ENCODE results near the gene RAB17.
A peak's percentile ranks its signal among the peaks of the same experiment; 100 is the strongest.

DNA sequence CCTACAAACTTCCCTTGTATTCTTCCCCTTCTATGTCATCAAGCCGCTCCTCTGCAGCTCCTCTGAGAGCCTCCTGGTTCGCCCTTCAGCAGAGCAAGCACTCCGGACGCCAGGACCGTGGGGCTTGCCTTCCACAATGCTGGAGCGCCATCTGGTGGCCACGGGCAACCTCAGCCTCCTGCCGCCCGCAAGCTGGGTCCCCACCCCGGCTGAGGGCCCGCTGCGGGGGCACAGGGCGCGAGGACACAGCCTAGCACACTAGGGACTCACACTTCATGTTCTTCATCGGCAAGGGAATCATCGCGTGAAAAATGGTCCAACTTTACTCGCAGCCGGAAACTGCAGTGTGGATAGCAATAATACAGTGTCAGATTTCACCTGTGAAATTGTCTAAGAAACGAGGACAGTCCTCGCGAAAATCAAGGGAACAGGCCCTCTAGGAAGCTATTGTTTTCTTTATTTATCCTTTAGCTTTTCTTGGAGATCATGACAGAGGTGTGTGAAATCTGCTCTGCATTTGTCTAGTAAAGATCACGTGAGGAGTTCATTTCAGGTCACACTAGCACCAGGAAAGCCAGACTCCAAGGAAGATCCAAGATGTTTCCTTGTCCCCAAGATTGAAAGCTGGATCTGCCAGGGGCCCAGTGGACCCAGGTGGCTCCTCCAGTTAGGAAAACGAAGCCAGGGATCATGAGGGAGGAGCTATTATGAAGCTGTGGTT lies 18.4 kb downstream of the RAB17 start:
- TF ChIP-seq, protein P1, sequence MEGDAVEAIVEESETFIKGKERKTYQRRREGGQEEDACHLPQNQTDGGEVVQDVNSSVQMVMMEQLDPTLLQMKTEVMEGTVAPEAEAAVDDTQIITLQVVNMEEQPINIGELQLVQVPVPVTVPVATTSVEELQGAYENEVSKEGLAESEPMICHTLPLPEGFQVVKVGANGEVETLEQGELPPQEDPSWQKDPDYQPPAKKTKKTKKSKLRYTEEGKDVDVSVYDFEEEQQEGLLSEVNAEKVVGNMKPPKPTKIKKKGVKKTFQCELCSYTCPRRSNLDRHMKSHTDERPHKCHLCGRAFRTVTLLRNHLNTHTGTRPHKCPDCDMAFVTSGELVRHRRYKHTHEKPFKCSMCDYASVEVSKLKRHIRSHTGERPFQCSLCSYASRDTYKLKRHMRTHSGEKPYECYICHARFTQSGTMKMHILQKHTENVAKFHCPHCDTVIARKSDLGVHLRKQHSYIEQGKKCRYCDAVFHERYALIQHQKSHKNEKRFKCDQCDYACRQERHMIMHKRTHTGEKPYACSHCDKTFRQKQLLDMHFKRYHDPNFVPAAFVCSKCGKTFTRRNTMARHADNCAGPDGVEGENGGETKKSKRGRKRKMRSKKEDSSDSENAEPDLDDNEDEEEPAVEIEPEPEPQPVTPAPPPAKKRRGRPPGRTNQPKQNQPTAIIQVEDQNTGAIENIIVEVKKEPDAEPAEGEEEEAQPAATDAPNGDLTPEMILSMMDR (IDR thresholded peaks at IDR 0.05), result peak; percentile 95 to 99 (median 98)
- TF ChIP-seq POLR2A (IDR thresholded peaks at IDR 0.05), result no peak

Data from adrenal gland (tissue), 5 donors.